ENCODE data around the gene PFKL. TPM values are rescaled to one million over a fixed set of nuclear protein-coding genes. Genes with fewer than 3 reads are reported as not detected.

Gene PFKL
- total RNA-seq, 1 experiment from 2014 or later: 360 TPM

GRCh38 chr21:44365251-44365966 lies 65.6 kb downstream of the PFKL start:
- in situ Hi-C loops (cut with HindIII; ENCODE audit: low pct_unique_long_range_greater_than_20kb, low sequenced_read_pairs): no loop called here

GRCh38 chr21:44365967-44366585 lies 66.2 kb downstream of the PFKL start:
- in situ Hi-C loops (cut with HindIII; ENCODE audit: low pct_unique_long_range_greater_than_20kb, low sequenced_read_pairs): no loop called here
- no peak for DNase-seq (ENCODE audit: low read depth)

More at GRCh38 chr21:44365251-44365966, 65.6 kb downstream of the PFKL start:
- DNase-seq (ENCODE audit: low read depth): no peak

GRCh38 chr21:44366586-44367211 lies 66.8 kb downstream of the PFKL start:
- in situ Hi-C loops (cut with HindIII; ENCODE audit: low pct_unique_long_range_greater_than_20kb, low sequenced_read_pairs): no loop called here
- DNase-seq (ENCODE audit: low read depth): no peak

- DNase-seq (ENCODE audit: low read depth): no peak
Measured at GRCh38 chr21:44368711-44369446, 69.0 kb downstream of the PFKL start.

GRCh38 chr21:44370027-44370735 lies 70.3 kb downstream of the PFKL start:
- in situ Hi-C loops (cut with HindIII; ENCODE audit: low pct_unique_long_range_greater_than_20kb, low sequenced_read_pairs): no loop called here
- peak; percentile 46 for DNase-seq (ENCODE audit: low read depth)

More at GRCh38 chr21:44368711-44369446, 69.0 kb downstream of the PFKL start:
- in situ Hi-C loops (cut with HindIII; ENCODE audit: low pct_unique_long_range_greater_than_20kb, low sequenced_read_pairs): no loop called here

- in situ Hi-C loops (cut with HindIII; ENCODE audit: low pct_unique_long_range_greater_than_20kb, low sequenced_read_pairs): no loop called here
- DNase-seq (ENCODE audit: low read depth): no peak
Measured at GRCh38 chr21:44370786-44371410, 71.0 kb downstream of the PFKL start.

- DNase-seq (ENCODE audit: low read depth): no peak
- in situ Hi-C loops (cut with HindIII; ENCODE audit: low pct_unique_long_range_greater_than_20kb, low sequenced_read_pairs): no loop called here
Measured at GRCh38 chr21:44371596-44371995, 71.7 kb downstream of the PFKL start.

- no peak for DNase-seq (ENCODE audit: low read depth)
- in situ Hi-C loops (cut with HindIII; ENCODE audit: low pct_unique_long_range_greater_than_20kb, low sequenced_read_pairs): no loop called here
Measured at GRCh38 chr21:44372616-44373015, 72.8 kb downstream of the PFKL start.

GRCh38 chr21:44374601-44375280 lies 74.9 kb downstream of the PFKL start:
- in situ Hi-C loops (cut with HindIII; ENCODE audit: low pct_unique_long_range_greater_than_20kb, low sequenced_read_pairs): no loop called here
- no peak for DNase-seq (ENCODE audit: low read depth)

- DNase-seq (ENCODE audit: low read depth): no peak
- in situ Hi-C loops (cut with HindIII; ENCODE audit: low pct_unique_long_range_greater_than_20kb, low sequenced_read_pairs): no loop called here
Measured at GRCh38 chr21:44375281-44375651, 75.4 kb downstream of the PFKL start.

- DNase-seq (ENCODE audit: low read depth): no peak
Measured at GRCh38 chr21:44375761-44376241, 75.9 kb downstream of the PFKL start.

GRCh38 chr21:44376606-44377005 lies 76.8 kb downstream of the PFKL start:
- DNase-seq (ENCODE audit: low read depth): no peak
- in situ Hi-C loops (cut with HindIII; ENCODE audit: low pct_unique_long_range_greater_than_20kb, low sequenced_read_pairs): no loop called here

More at GRCh38 chr21:44375761-44376241, 75.9 kb downstream of the PFKL start:
- in situ Hi-C loops (cut with HindIII; ENCODE audit: low pct_unique_long_range_greater_than_20kb, low sequenced_read_pairs): no loop called here

Other genes with a start within 250 kb of the PFKL start
- 19.4 and 19.7 TPM in 2 replicates for gene PWP2, start 192.7 kb upstream of the PFKL start, total RNA-seq (2014; rRNA removed; shearing (Covaris generic); ENCODE audit: low replicate concordance)
- gene GATD3, start 166.4 kb upstream of the PFKL start, total RNA-seq (2014; rRNA removed; shearing (Covaris generic); ENCODE audit: low replicate concordance): 45.5 and 60.5 TPM in 2 replicates
- gene ICOSLG, start 59.1 kb upstream of the PFKL start, total RNA-seq (2014; rRNA removed; shearing (Covaris generic); ENCODE audit: low replicate concordance): 4.5 and 5.0 TPM in 2 replicates
- not detected in 2 replicates for gene DNMT3L, start 38.2 kb upstream of the PFKL start, total RNA-seq (2014; rRNA removed; shearing (Covaris generic); ENCODE audit: low replicate concordance)
- gene AIRE, start 14.2 kb upstream of the PFKL start, total RNA-seq (2014; rRNA removed; shearing (Covaris generic); ENCODE audit: low replicate concordance): not detected in 2 replicates
- 14.5 and 25.6 TPM in 2 replicates for gene CFAP410, start 39.3 kb downstream of the PFKL start, total RNA-seq (2014; rRNA removed; shearing (Covaris generic); ENCODE audit: low replicate concordance)
- not detected in 2 replicates for gene TRPM2, start 53.6 kb downstream of the PFKL start, total RNA-seq (2014; rRNA removed; shearing (Covaris generic); ENCODE audit: low replicate concordance)
- not detected in 2 replicates for gene LRRC3, start 155.5 kb downstream of the PFKL start, total RNA-seq (2014; rRNA removed; shearing (Covaris generic); ENCODE audit: low replicate concordance)
- gene KRTAP10-1, start 240.1 kb downstream of the PFKL start, total RNA-seq (2014; rRNA removed; shearing (Covaris generic); ENCODE audit: low replicate concordance): not detected in 2 replicates